Left lung (tissue), 10 donors: ENCODE results near the gene SNAPC2. TPM values are rescaled to one million over a fixed set of nuclear protein-coding genes. Genes with fewer than 3 reads are reported as not detected.

Experiments used
- ATAC-seq: fragments of 200-7000 bp; cut with Tn5 transposase; one replicate; pipeline ENCODE4 v1.9.1; 2020; ENCODE audit warnings: moderate library complexity
- DNase-seq, 4 donors: peaks; one replicate each; pipeline ENCODE4 v3.0.0-alpha.2; 2013 to 2020
- H3K27ac ChIP-seq, 2 donors: fragments of 200-600 bp; sonication (generic) in 1 of 2; one replicate each; pipeline versions ENCODE4 v1.5.0 to v1.8.0; 2020 to 2021
- H3K27me3 ChIP-seq, 2 donors: fragments of 200-600 bp; sonication (generic) in 1 of 2; one replicate each; pipeline versions ENCODE4 v1.5.0 to v1.8.0; 2020 to 2021
- H3K36me3 ChIP-seq, 2 donors: fragments of 200-600 bp; sonication (generic) in 1 of 2; one replicate each; pipeline versions ENCODE4 v1.5.0 to v1.8.0; 2020 to 2021
- H3K4me1 ChIP-seq, 2 donors: fragments of 200-600 bp; one replicate each; pipeline ENCODE4 v1.8.0; 2021
- H3K4me3 ChIP-seq, 2 donors: fragments of 200-600 bp; sonication (generic) in 1 of 2; one replicate each; pipeline versions ENCODE4 v1.5.0 to v1.8.0; 2020 to 2021; ENCODE audit warnings: mild to moderate bottlenecking in 1 of 2
- H3K9me3 ChIP-seq, 2 donors: fragments of 200-600 bp; sonication (generic) in 1 of 2; one replicate each; pipeline versions ENCODE4 v1.5.0 to v1.8.0; 2020 to 2021
- intact Hi-C, 2 donors: fragments of 100-400 bp; cut with DNase I; formaldehyde crosslinking; loops; one replicate each; pipeline versions ENCODE4 v1.11.2 to v1.14.2; 2022
- polyA plus RNA-seq, 6 donors: library from polyadenylated mRNA; unstranded; fragments of 120-200 nt; gene quantifications; one replicate each; pipeline ENCODE4 v1.2.1, GENCODE V29; 2013; ENCODE audit not compliant: insufficient read length in 6 of 6
- total RNA-seq, 2 donors: library from RNA; stranded (reverse); fragmentation: NEBNext Ultra II Directional; extraction: Animal tissue kit (Norgen Biotek cat#: 25700); gene quantifications; one replicate each; pipeline ENCODE4 v1.2.1, GENCODE V29; 2021
- TF ChIP-seq, protein P1 (sequence below), 2 donors: fragments of 200-600 bp; sonication (generic) in 1 of 2; IDR thresholded peaks; one replicate each; pipeline versions ENCODE4 v1.5.0 to v1.8.0; 2021; ENCODE audit warnings: antibody characterized with exemption in 2 of 2
- donor health status: DM: no; HTN: yes; CAD: no.
- donor health status: DM: no; HTN: no; CAD: no.

Gene SNAPC2
- total and polyA plus RNA-seq, 8 donors, result 11.1 to 20.5 (median 15.5) TPM

DNA sequence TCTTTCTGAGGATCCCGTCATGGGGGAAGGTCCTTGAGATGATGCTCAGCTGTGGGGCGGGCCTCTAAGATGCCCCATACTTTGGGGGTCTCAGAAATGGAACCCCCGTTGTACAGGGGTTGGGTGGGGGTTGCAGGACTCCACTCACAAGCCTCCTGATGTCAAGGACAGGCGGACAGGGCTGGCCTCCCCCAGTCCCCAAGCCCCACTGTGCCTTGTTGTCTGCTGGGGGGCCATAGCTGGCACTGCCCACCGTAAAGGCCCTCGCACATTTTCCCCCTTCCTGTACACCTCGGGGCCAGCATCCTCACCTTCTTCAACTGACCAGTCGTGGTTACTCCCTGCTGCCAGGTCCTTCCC is 2.7 kb downstream of the SNAPC2 start:
- Histone ChIP-seq H3K36me3 (peaks cover 0 to 29% of the 10 kb centered on the region in 2 donors), H3K4me1 (peaks cover 21 to 60% of the 10 kb centered on the region in 2 donors), H3K4me3 (no peak overlapping the region), H3K27me3 (peaks cover 14 to 34% of the 10 kb centered on the region in 2 donors), H3K9me3 (no peaks in the 10 kb centered on the region), H3K27ac (no peak overlapping the region)
- intact Hi-C loops, result no loop called here
- TF ChIP-seq, protein P1, sequence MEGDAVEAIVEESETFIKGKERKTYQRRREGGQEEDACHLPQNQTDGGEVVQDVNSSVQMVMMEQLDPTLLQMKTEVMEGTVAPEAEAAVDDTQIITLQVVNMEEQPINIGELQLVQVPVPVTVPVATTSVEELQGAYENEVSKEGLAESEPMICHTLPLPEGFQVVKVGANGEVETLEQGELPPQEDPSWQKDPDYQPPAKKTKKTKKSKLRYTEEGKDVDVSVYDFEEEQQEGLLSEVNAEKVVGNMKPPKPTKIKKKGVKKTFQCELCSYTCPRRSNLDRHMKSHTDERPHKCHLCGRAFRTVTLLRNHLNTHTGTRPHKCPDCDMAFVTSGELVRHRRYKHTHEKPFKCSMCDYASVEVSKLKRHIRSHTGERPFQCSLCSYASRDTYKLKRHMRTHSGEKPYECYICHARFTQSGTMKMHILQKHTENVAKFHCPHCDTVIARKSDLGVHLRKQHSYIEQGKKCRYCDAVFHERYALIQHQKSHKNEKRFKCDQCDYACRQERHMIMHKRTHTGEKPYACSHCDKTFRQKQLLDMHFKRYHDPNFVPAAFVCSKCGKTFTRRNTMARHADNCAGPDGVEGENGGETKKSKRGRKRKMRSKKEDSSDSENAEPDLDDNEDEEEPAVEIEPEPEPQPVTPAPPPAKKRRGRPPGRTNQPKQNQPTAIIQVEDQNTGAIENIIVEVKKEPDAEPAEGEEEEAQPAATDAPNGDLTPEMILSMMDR (IDR thresholded peaks at IDR 0.05), result no peak
- DNase-seq (no peak), ATAC-seq (no peak)

DNA sequence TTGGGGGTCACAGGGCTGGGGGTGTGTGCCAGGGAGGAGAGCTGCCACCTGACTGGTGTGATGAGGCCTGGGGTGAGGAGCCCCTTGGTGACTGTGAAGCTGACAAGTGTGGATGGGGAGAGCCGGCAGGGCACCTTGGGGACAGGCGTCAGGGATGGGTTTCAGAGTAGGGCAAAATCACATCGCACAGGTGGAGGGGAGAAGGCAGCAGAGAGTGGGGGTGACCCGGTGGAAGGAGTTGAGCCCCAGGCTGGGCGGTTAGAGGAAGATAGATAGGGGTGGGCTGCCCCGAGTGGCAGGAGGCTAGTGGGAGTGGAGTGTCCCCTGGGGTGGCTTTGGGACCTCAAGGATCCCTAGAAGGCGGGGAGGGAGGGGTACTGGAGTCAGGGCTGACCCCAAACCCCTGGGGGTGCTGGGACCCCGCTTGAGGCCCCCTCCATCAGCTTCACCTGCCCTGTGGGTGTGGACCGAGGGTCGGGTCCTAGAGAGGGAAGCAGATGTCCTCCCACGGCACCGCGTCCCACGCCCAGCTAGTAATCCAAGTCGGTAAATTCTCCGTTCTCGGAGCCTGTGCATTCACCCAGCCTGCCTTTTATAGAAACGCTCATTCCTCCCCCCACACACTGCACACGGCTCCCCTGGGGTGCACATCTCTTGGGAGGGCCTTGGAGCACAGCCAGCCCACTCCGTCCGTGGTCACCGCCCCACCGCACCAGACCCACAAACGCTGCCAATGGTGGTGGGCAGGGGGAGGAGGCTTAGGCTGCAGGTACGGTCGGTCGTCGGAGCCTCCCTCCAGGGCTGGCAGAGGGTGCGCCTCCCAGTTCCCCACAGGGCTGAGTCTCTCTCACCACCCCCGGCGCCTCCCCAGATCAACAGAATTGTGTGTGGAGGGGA is 3.4 kb downstream of the SNAPC2 start:
- intact Hi-C loops, result no loop called here

DNA sequence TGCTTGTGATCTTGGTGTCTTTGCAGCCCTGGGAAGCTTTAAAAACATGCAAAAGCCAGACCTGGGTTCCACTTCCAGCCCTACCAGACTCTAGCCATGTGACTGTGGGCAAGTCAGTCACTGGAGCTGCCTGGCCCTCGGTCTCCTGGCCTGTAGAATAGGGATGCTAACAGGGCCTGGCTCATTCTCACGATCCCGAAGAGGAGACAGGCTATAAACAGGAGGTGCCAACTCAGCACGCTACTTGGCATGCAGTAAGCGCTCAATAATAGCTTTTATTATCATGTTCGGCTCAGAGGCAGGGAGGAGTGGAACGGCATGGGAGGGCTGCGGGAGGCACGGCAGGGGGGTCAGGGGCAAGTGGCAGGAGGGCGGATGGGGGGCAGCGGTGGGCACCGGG is 4.1 kb downstream of the SNAPC2 start:
- ATAC-seq (no peak), DNase-seq (no peak)
- Histone ChIP-seq H3K27ac (no peak overlapping the region), H3K36me3 (peaks cover 0 to 30% of the 10 kb centered on the region in 2 donors), H3K9me3 (no peaks in the 10 kb centered on the region), H3K27me3 (peaks cover 0 to 19% of the 10 kb centered on the region in 2 donors), H3K4me3 (no peak overlapping the region), H3K4me1 (peaks cover 19 to 47% of the 10 kb centered on the region in 2 donors)
- TF ChIP-seq, protein P1 (IDR thresholded peaks at IDR 0.05), result no peak
- intact Hi-C loops, result no loop called here

More for the DNA sequence above, 3.4 kb downstream of the SNAPC2 start:
- TF ChIP-seq, protein P1 (IDR thresholded peaks at IDR 0.05), result no peak
- peaks cover 19 to 54% of the 10 kb centered on the region in 2 donors for H3K4me1 ChIP-seq
- no peak overlapping the region for H3K4me3 ChIP-seq
- H3K36me3 ChIP-seq, result peaks cover 0 to 30% of the 10 kb centered on the region in 2 donors
- H3K27me3 ChIP-seq, result peaks cover 6 to 26% of the 10 kb centered on the region in 2 donors
- no peak for ATAC-seq
- H3K9me3 ChIP-seq, result no peaks in the 10 kb centered on the region
- DNase-seq, result peak in 1 of 4 donors; percentile 81
- no peak overlapping the region for H3K27ac ChIP-seq

DNA sequence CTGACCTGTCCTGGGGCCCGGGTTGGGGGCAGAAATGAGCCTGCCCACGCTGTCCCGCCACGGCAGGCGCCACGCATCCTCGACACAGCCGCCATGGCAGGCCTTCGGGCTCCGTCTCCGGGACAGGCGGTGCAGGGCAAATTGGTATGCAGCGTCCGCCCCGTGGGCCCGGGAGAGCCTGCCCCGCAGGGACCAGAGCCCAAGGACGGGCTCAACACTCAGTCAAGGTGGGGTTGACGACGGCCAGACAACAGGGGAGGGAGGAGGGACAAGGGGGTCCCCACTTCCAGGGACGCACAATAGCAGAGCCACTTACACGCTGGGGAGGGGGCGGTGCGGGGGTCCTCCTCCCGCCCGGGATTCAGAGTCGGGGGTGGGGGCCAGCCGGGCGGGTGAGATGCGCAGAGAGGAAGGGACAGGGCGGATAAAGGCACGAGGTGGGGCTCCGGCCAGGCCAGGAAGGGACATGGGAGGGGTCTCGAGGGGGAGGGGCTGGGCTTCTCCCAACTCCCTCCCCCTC is 4.6 kb downstream of the SNAPC2 start:
- Histone ChIP-seq H3K27me3 (peaks cover 0 to 15% of the 10 kb centered on the region in 2 donors), H3K4me1 (peaks cover 16 to 43% of the 10 kb centered on the region in 2 donors), H3K4me3 (peak overlapping the region in 1 of 2 donors; percentile 42), H3K9me3 (no peaks in the 10 kb centered on the region), H3K36me3 (peaks cover 0 to 32% of the 10 kb centered on the region in 2 donors), H3K27ac (no peak overlapping the region)
- intact Hi-C loops, result no loop called here
- DNase-seq (peak in 1 of 4 donors; percentile 77), ATAC-seq (no peak)
- TF ChIP-seq, protein P1 (IDR thresholded peaks at IDR 0.05), result no peak

DNA sequence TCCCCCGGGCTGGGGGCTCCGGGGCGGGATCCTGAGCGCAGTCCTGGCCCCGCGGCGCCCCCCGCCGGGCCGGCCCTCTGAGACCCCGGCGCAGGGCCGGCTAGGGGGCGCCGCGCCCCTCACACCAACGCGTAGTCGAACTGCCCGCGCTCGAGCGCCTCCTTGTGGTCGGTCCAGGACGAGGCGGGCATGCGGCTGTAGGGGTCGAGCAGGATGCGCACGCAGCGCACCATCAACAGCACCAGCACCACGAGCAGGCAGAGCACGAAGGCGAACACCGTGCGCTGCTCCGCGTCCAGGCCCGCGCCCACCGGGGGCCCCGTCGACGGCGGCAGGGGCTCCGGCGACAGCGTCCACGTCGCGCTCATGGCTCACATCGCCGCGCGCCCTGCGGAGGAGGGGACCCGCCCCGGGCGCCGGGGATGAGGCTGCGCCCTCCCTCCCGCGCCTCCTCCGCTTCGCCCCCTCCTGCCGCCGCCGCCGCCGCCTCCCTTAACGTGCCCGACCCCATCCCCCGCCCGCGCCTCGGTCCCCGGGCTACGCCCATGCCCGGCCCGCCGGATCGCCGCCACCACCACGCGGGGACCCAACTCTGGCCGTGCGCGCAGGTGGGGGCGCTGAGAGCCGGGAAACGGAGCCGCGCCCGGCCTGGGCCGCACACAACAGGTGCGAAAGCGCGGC is 5.2 kb downstream of the SNAPC2 start:
- H3K27me3 ChIP-seq, result peaks cover 0 to 15% of the 10 kb centered on the region in 2 donors
- no peak overlapping the region for H3K27ac ChIP-seq
- no peaks in the 10 kb centered on the region for H3K9me3 ChIP-seq
- peaks cover 0 to 38% of the 10 kb centered on the region in 2 donors for H3K36me3 ChIP-seq
- DNase-seq (peak in 2 of 4 donors; percentile 83 to 90), ATAC-seq (no peak)
- TF ChIP-seq, protein P1 (IDR thresholded peaks at IDR 0.05), result peak; percentile 77 to 83
- intact Hi-C loops, result no loop called here
- peaks cover 13 to 37% of the 10 kb centered on the region in 2 donors for H3K4me1 ChIP-seq
- peak overlapping the region; percentile 19 to 42 for H3K4me3 ChIP-seq
